Measurements from ENCODE around the gene LZIC.

- TF ChIP-seq EZH2 (IDR thresholded peaks at IDR 0.05; ENCODE audit: low read length) (no peak), CTCF (optimal IDR thresholded peaks at IDR 0.05 in 1 of 3, IDR thresholded peaks at IDR 0.05 in 1 of 3, conservative IDR thresholded peaks at IDR 0.05 in 1 of 3; ENCODE audit: extremely low read depth in 1 of 3, insufficient read depth in 2 of 3, low read length in 3 of 3) (no peak)
These were observed 13.5 kb downstream of the LZIC start for GRCh38 chr1:9929431-9930385.
